HCT116 (cell line): ENCODE measurements around the gene DIS3L2.

Experiments used
- CTCF ChIP-seq, 3 experiments: fragments of 200-600 bp in 1 of 3; sonication (generic) in 1 of 3; IDR thresholded peaks in 2 of 3; conservative IDR thresholded peaks in 1 of 3; 2 replicates each; pipeline ENCODE4 v1.5.1; 2012 to 2017; ENCODE audit warnings: low read depth in 2 of 3, low read length in 2 of 3, antibody characterized with exemption in 1 of 3, borderline replicate concordance in 1 of 3, control low read depth in 1 of 3, mild to moderate bottlenecking in 1 of 3, mixed read lengths in 1 of 3, mixed run types in 1 of 3, moderate library complexity in 1 of 3; ENCODE audit not compliant: insufficient read depth in 1 of 3
- POLR2A ChIP-seq: IDR thresholded peaks from 2 replicates; pipeline ENCODE4 v1.7.0; 2011; ENCODE audit warnings: borderline replicate concordance; ENCODE audit not compliant: insufficient read depth, insufficient read length; ENCODE audit errors: extremely low read depth
- POLR2AphosphoS5 ChIP-seq: IDR thresholded peaks from 2 replicates; pipeline ENCODE4 v1.6.1; 2011; ENCODE audit warnings: mild to moderate bottlenecking, low read depth, low read length, moderate library complexity
- REST ChIP-seq: IDR thresholded peaks from 2 replicates; pipeline ENCODE4 v1.6.1; 2012; ENCODE audit warnings: low read depth
- TF ChIP-seq, protein P1 (sequence below): IDR thresholded peaks from 2 replicates; pipeline ENCODE4 v1.6.1; 2011; ENCODE audit warnings: mild to moderate bottlenecking, low read length, moderate library complexity; ENCODE audit not compliant: insufficient replicate concordance; ENCODE audit errors: extremely low read depth

GRCh38 chr2:232147440-232148077, 186.0 kb downstream of the DIS3L2 start:
- TF ChIP-seq POLR2A = no peak
- no peak for TF ChIP-seq CTCF (IDR thresholded peaks at IDR 0.05 in 2 of 3, conservative IDR thresholded peaks at IDR 0.05 in 1 of 3; ENCODE audit: borderline replicate concordance in 1 of 3, insufficient read depth in 1 of 3, low read depth in 2 of 3, low read length in 2 of 3)
- TF ChIP-seq REST = no peak
- no peak for TF ChIP-seq POLR2AphosphoS5
- TF ChIP-seq, protein P1, sequence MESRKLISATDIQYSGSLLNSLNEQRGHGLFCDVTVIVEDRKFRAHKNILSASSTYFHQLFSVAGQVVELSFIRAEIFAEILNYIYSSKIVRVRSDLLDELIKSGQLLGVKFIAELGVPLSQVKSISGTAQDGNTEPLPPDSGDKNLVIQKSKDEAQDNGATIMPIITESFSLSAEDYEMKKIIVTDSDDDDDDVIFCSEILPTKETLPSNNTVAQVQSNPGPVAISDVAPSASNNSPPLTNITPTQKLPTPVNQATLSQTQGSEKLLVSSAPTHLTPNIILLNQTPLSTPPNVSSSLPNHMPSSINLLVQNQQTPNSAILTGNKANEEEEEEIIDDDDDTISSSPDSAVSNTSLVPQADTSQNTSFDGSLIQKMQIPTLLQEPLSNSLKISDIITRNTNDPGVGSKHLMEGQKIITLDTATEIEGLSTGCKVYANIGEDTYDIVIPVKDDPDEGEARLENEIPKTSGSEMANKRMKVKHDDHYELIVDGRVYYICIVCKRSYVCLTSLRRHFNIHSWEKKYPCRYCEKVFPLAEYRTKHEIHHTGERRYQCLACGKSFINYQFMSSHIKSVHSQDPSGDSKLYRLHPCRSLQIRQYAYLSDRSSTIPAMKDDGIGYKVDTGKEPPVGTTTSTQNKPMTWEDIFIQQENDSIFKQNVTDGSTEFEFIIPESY = no peak
